SK-N-MC (cell line): ENCODE data around the gene P4HB.

ENCODE experiments used
- DNase-seq: peaks from one replicate; pipeline ENCODE4 v3.0.0-alpha.2; 2011; ENCODE audit warnings: low read depth, low spot score
- H3K27ac ChIP-seq: fragments of 200-600 bp; sonication (generic); 2 replicates; pipeline ENCODE4 v1.5.1; 2016; ENCODE audit warnings: mixed run types
- H3K36me3 ChIP-seq: fragments of 200-600 bp; sonication (generic); 2 replicates; pipeline ENCODE4 v1.6.1; 2017; ENCODE audit warnings: antibody characterized with exemption, low read length, mixed read lengths; ENCODE audit not compliant: insufficient read depth
- H3K4me3 ChIP-seq: fragments of 200-600 bp; sonication (generic); 2 replicates; pipeline ENCODE4 v1.5.1; 2016
- H3K9ac ChIP-seq: fragments of 200-600 bp; sonication (generic); 2 replicates; pipeline ENCODE4 v1.8.0; 2017; ENCODE audit warnings: mixed run types, mixed read lengths; ENCODE audit not compliant: insufficient read length
- H3K9me3 ChIP-seq: fragments of 200-600 bp; sonication (generic); 2 replicates; pipeline ENCODE4 v1.6.1; 2017; ENCODE audit warnings: low read depth, mild to moderate bottlenecking, antibody characterized with exemption, low read length, moderate library complexity, mixed read lengths
- EZH2 ChIP-seq: fragments of 200-600 bp; sonication (generic); IDR thresholded peaks from one replicate; pipeline ENCODE4 v1.6.1; 2017; ENCODE audit warnings: antibody characterized with exemption
- FOXP2 ChIP-seq: optimal IDR thresholded peaks from 2 replicates; pipeline ENCODE3; 2011; ENCODE audit warnings: mild to moderate bottlenecking, moderate library complexity; ENCODE audit not compliant: insufficient read depth; ENCODE audit errors: extremely low read length, control extremely low read depth
- POLR2AphosphoS5 ChIP-seq: IDR thresholded peaks from 2 replicates; pipeline ENCODE4 v1.6.1; 2012; ENCODE audit warnings: mild to moderate bottlenecking, low read depth, low read length, borderline replicate concordance

P4HB gene

DNA sequence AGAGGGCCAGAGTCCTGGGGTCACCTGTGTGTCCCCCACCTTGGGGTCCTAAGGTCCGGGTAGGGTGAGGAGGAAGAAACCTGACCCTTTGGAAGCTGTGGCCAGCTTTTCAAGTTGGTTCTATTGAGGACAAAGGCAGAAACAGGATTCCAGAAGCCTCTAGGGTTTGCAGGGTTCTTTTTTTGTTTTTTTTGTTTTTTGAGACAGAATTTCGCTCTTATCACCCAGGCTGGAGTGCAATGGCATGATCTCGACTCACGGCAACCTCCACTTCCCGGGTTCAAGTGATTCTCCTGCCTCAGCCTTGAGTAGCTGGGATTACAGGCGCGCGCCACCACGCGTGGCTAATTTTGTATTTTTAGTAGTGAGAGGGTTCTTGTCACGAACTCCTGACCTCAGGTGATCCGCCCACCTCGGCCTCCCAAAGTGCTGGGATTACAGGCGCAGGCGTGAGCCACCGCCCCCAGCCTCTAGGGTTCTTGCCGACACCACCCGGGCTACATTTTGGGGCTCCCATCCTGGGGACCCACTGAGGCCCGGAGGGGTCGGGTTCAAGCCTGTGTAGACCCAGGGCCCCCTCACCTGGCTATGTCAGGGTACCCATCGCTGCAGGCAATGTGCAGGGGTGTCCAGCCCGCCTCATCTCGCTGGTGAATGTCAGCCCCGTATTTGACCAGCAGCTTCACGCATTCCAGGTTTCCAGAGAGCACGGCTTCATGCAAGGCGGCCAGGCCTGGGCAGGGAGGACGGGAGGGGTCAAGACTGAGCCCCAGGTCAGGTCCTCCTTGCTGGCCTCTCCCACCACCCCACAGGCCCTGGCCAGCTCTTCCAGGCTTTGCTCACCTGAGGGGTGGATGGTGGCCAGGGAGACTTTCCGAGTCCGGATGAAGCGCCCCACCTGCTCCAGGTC is 26.2 kb downstream of the P4HB start:
- Histone ChIP-seq H3K9me3 (no peaks in the 10 kb centered on the region), H3K36me3 (no peaks in the 10 kb centered on the region), H3K9ac (peak overlapping the region; percentile 100), H3K27ac (peak overlapping the region; percentile 96), H3K4me3 (peak overlapping the region; percentile 100)
- no peak for TF ChIP-seq POLR2AphosphoS5
- TF ChIP-seq FOXP2 = no peak
- no peak for TF ChIP-seq EZH2
- DNase-seq = no peak

DNA sequence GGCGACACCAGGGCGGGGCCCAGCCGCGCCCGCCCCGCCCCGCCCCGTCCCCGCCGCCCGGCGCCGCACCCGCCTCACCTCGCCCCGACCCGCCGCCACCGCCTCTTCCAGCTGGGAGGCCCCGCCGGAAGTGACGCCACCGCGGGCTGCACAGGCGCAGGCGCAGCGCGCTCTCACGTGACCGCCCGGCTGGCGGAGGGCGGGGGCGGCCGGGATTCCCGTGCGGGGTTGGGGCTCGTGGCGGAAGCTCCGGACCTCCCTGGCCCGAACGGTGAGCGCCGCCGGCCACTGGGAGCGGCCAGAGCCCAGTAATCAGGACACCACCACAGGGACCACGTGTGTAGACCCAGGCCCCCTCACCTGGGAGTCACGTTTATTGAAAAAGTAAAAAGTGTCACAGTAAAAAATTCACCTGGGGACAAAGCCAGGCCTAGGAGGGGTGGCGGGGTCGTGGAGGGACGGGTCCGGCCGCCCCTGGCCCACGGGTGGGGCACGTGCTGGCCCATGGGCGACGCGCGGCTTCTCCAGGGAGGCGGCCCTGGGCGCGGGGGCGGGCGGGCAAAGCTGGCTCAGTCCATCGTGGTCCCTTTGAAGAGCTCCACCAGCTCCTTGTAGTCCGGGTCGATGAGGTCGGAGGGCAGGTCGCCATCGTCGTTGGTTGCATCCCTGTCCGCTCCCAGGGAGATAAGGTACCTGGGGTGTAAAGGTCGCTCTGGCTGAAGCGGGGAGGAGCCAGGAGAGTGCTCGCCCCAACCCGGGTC is 27.0 kb downstream of the P4HB start, which contains the start of gene MCRIP1:
TSS of gene MCRIP1 (minus strand) at position 132 of the 761 bp plus-strand sequence. CDS start 8,785 bp downstream, outside the sequence.
- Histone ChIP-seq H3K27ac (peak within 1 kb of the TSS; percentile 96), H3K4me3 (peak within 1 kb of the TSS; percentile 100), H3K9ac (peak within 1 kb of the TSS; percentile 100), H3K9me3 (no peaks in the 10 kb centered on the region), H3K36me3 (no peaks in the 10 kb centered on the region)
- DNase-seq = peak; percentile 39
- TF ChIP-seq POLR2AphosphoS5 = peak; percentile 81
- TF ChIP-seq FOXP2 = no peak

DNA sequence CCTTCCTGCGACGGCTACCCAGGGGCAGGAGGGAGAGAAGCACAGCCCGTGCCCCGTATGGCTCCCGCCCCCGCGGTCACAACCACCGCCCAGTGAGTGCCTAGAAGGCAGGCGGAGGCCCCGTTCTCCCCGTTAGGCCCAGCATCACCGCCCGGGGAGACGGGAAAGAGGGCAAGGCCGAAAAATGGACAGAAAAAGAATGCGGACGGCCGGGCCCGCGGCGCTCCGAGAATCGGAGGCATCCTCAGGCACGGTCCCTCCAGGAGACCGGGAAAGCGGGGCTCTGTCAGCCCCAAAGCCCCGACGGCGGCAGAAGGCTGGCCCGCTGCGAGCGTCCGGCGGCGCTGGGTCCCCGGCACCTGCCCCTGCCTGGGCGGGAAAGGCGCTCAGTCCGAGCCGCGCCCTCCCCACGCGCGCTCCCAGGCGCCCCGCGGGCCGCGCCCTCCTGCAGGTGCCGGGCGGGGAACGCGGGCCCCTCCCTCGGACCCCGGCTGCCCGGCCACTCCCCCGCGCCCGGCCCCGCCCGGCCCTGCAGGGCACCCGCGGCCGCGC is 27.7 kb downstream of the P4HB start:
- H3K9ac ChIP-seq = peak overlapping the region; percentile 90
- TF ChIP-seq EZH2 = no peak
- TF ChIP-seq FOXP2 = no peak
- TF ChIP-seq POLR2AphosphoS5 = no peak
- H3K9me3 ChIP-seq = no peaks in the 10 kb centered on the region
- peak overlapping the region; percentile 98 for H3K4me3 ChIP-seq
- H3K36me3 ChIP-seq = no peaks in the 10 kb centered on the region
- H3K27ac ChIP-seq = peak overlapping the region; percentile 83
- no peak for DNase-seq

DNA sequence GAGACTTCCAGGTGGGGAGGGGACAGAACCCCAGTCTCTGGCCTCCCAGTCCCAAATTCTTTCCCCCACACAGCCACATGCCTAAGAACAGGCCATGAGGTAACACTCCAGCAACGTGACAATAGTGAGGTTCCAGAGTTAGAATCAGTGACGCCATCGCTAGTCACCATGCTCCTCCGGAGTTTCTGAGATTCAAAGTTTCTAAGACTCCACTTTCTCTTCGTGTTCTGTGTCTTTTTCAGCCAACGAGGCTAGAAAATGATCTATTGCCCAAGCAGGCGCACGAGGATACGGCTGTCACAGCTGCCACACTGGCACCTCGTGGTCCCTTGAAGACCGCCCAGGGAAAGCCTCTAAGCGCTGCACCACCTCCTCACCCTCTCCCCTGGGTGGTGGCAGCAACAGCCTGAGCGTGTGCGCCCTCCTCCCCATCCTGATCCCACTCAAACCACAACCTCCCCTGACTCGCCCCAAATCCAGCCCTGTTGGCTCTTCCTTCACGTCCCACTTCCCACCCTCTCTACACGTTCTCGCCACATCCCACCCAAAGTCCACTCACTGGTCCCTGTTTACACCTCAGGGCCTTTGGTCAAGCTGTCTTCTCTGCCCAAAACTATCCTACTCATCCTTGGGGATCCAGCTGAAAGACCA is 28.3 kb downstream of the P4HB start:
- Histone ChIP-seq H3K4me3 (peak overlapping the region; percentile 98), H3K27ac (peak overlapping the region; percentile 83), H3K9me3 (no peaks in the 10 kb centered on the region), H3K9ac (peak overlapping the region; percentile 90), H3K36me3 (no peaks in the 10 kb centered on the region)
- no peak for TF ChIP-seq POLR2AphosphoS5
- TF ChIP-seq FOXP2 = no peak
- no peak for TF ChIP-seq EZH2
- no peak for DNase-seq

DNA sequence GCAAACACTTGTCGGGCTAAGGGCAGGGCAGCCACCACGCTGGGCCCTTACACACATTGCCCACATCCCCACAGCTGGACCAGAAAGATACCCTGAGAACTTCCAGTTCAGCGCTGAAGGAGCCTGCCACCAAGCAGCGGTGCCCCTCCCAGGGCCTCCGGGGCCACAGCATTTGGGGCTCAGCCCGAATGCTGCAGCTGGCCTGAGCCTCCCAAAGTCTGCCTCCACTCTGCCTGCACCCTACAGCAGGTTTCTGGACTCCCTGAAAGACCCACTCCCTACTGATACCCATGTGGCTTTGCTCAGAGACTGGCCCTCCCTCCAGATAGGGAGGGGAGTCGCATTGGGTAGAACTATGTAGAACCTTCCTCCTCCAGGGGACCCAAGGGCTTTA is 28.8 kb downstream of the P4HB start:
- no peaks in the 10 kb centered on the region for H3K9me3 ChIP-seq
- no peak for DNase-seq
- TF ChIP-seq POLR2AphosphoS5 = no peak; the same call in 1 of the 2 replicates
- no peak for TF ChIP-seq FOXP2
- no peak for TF ChIP-seq EZH2
- peak overlapping the region; percentile 83 for H3K27ac ChIP-seq
- peak overlapping the region; percentile 98 for H3K4me3 ChIP-seq
- H3K9ac ChIP-seq = peak overlapping the region; percentile 90
- H3K36me3 ChIP-seq = no peaks in the 10 kb centered on the region

GRCh38 chr17:81829858-81830257 is 30.5 kb downstream of the P4HB start:
- H3K36me3 ChIP-seq = no peaks in the 10 kb centered on the region
- no peak for TF ChIP-seq EZH2
- TF ChIP-seq FOXP2 = no peak
- TF ChIP-seq POLR2AphosphoS5 = no peak
- no peak overlapping the region for H3K9ac ChIP-seq
- no peak overlapping the region for H3K27ac ChIP-seq
- DNase-seq = no peak
- no peaks in the 10 kb centered on the region for H3K9me3 ChIP-seq
- no peak overlapping the region for H3K4me3 ChIP-seq

DNA sequence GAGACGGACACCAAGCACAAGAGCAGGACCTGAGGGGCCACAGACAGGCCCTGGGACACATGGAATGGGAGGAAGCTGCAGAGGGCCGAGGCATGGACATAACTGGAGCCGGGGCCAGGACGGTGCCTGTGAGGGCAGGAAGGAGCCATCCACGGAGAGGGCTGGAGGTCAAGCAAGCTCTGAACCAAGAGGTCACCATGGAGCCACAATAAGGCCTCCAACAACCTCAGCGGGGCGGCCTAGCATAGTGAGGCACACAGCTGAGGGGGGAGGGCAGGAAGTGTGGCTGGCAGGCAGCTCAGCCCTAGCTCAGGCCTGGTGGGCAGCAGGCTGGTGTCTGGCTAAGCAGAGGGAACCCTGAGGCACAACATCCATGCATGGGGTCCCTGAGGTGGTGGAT is 31.7 kb downstream of the P4HB start:
- Histone ChIP-seq H3K9me3 (no peaks in the 10 kb centered on the region), H3K4me3 (no peak overlapping the region), H3K36me3 (no peaks in the 10 kb centered on the region), H3K9ac (no peak overlapping the region), H3K27ac (no peak overlapping the region)
- TF ChIP-seq EZH2 (no peak), POLR2AphosphoS5 (no peak), FOXP2 (no peak)
- no peak for DNase-seq
